Measurements from ENCODE around the gene NCAPD3. TPM values are rescaled to one million over a fixed set of nuclear protein-coding genes. Genes with fewer than 3 reads are reported as not detected.

Gene NCAPD3
- total and polyA plus RNA-seq, 2 donors (not counting 3 experiments of a cell fraction or from before 2014, with no cell fraction given), result 22.6 to 43.8 TPM

- ChIA-PET POLR2A (no interaction called here), CTCF (interaction anchor here (0.8 to 4.5 kb wide), 2 partner anchors 39 to 155 kb away, joined by 3 to 20 read pairs; no protein-coding TSS in a partner anchor)
- H3K4me2 ChIP-seq (ENCODE audit: insufficient read depth, low read length), result no peak overlapping the region
- H3K27ac ChIP-seq (ENCODE audit: insufficient read depth, low read depth, low read length), result no peak overlapping the region
- H3K9me1 ChIP-seq (replicated peaks; ENCODE audit: control insufficient read depth, extremely low read depth, insufficient read depth, low read length), result no peaks in the 10 kb centered on the region
- no peak for TF ChIP-seq POLR2AphosphoS5 (IDR thresholded peaks at IDR 0.05; ENCODE audit: insufficient read depth, low read depth, low read length)
- no peak for TF ChIP-seq CTCF (IDR thresholded peaks at IDR 0.05; ENCODE audit: extremely low read depth in 1 of 2, insufficient read depth in 1 of 2, low read depth in 1 of 2, low read length in 2 of 2)
- TF ChIP-seq POLR2A (IDR thresholded peaks at IDR 0.05; ENCODE audit: low read depth, low read length), result no peak
- TF ChIP-seq EZH2 (IDR thresholded peaks at IDR 0.05; ENCODE audit: borderline replicate concordance, low read depth, low read length, severe bottlenecking), result no peak
- TF ChIP-seq JUN (IDR thresholded peaks at IDR 0.05; ENCODE audit: borderline replicate concordance, insufficient read depth, insufficient read length, low read depth), result no peak
- TF ChIP-seq MYC (IDR thresholded peaks at IDR 0.05; ENCODE audit: low read depth, low read length), result no peak
- TF ChIP-seq, protein P1, sequence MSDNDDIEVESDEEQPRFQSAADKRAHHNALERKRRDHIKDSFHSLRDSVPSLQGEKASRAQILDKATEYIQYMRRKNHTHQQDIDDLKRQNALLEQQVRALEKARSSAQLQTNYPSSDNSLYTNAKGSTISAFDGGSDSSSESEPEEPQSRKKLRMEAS (IDR thresholded peaks at IDR 0.05; ENCODE audit: insufficient read depth, insufficient read length), result no peak
- no peak for TF ChIP-seq GATA2 (IDR thresholded peaks at IDR 0.05; ENCODE audit: insufficient read depth, insufficient read length, low read depth, low read length)
- TF ChIP-seq FOS (IDR thresholded peaks at IDR 0.05; ENCODE audit: borderline replicate concordance, insufficient read depth, low read length), result no peak
- H3K4me1 ChIP-seq (ENCODE audit: control insufficient read depth, extremely low read depth, insufficient read depth, low read length), result no peaks in the 10 kb centered on the region
- no peaks in the 10 kb centered on the region for H3K27me3 ChIP-seq (ENCODE audit: control insufficient read depth in 2 of 2, insufficient read depth in 2 of 2, low read length in 2 of 2)
- no TSS peak for BruUV-seq (replicated peaks)
- DNase-seq (ENCODE audit: low read depth, low spot score), result no peak
- no peak overlapping the region for H3K9ac ChIP-seq (replicated peaks; ENCODE audit: extremely low read depth, insufficient read depth, low read length)
- no peak overlapping the region for H2AFZ ChIP-seq (ENCODE audit: low read depth, low read length)
- no peaks in the 10 kb centered on the region for H3K79me2 ChIP-seq (ENCODE audit: control insufficient read depth, insufficient read depth, low read length)
- H3K9me3 ChIP-seq (replicated peaks; ENCODE audit: control insufficient read depth, insufficient read depth, low read length), result no peaks in the 10 kb centered on the region
- no peak overlapping the region for H3K4me3 ChIP-seq (replicated peaks in 1 of 3; ENCODE audit: insufficient read depth in 1 of 3, low read depth in 1 of 3, low read length in 3 of 3)
- dilution Hi-C loops (cut with MboI; ENCODE audit: extremely low pct_ligation_motif_present, low sequenced_read_pairs), result no loop called here
- H4K20me1 ChIP-seq (replicated peaks; ENCODE audit: control insufficient read depth, extremely low read depth, insufficient read depth, low read length), result no peaks in the 10 kb centered on the region
- intact Hi-C loops (cut with micrococcal nuclease), result loop anchor here (2.0 to 5.0 kb wide), 2 partner anchors 47 to 278 kb away; partner anchors contain the start of genes ACAD8 and THYN1
- peaks cover 5 to 12% of the 10 kb centered on the region in 2 experiments for H3K36me3 ChIP-seq (ENCODE audit: control insufficient read depth in 2 of 2, extremely low read depth in 1 of 2, insufficient read depth in 2 of 2, low read length in 2 of 2)
- FAIRE-seq, result no peak
These were observed 18.0 kb downstream of the NCAPD3 start for GRCh38 chr11:134205729-134206128.
